SK-N-SH treated with all-trans-retinoic acid at 6 μM for 48 hours (cell line): Measurements from ENCODE around the gene PES1.

ENCODE experiments used
- ATAC-seq: fragments of 200-7000 bp; cut with Tn5 transposase; 3 replicates; pipeline ENCODE4 v1.9.1; 2020; ENCODE audit warnings: mild to moderate bottlenecking, moderate library complexity
- ARNTL ChIP-seq: fragments of 450-650 bp; formaldehyde crosslinking; IDR thresholded peaks from 2 replicates; pipeline ENCODE4 v1.5.0; 2020; ENCODE audit warnings: low read depth, mild to moderate bottlenecking, moderate library complexity, borderline replicate concordance
- BACH2 ChIP-seq: fragments of 250-450 bp; sonication (Bioruptor Pico); IDR thresholded peaks from 2 replicates; pipeline ENCODE4 v1.9.0; 2021; ENCODE audit warnings: mild to moderate bottlenecking, borderline replicate concordance
- CREB5 ChIP-seq: fragments of 250-450 bp; sonication (Bioruptor Pico); IDR thresholded peaks from 2 replicates; pipeline ENCODE4 v1.5.1; 2020; ENCODE audit warnings: low read depth, mild to moderate bottlenecking, moderate library complexity
- CSDC2 ChIP-seq: fragments of 250-450 bp; sonication (Bioruptor Pico); IDR thresholded peaks from 2 replicates; pipeline ENCODE4 v1.5.0; 2020; ENCODE audit warnings: mild to moderate bottlenecking, moderate library complexity
- CSRNP3 ChIP-seq: fragments of 250-450 bp; sonication (Bioruptor Pico); IDR thresholded peaks from 2 replicates; pipeline ENCODE4 v1.5.1; 2021; ENCODE audit warnings: mild to moderate bottlenecking, moderate library complexity
- ESRRG ChIP-seq: fragments of 250-450 bp; sonication (Bioruptor Pico); IDR thresholded peaks from 2 replicates; pipeline ENCODE4 v1.6.1; 2021; ENCODE audit warnings: mild to moderate bottlenecking
- GLIS3 ChIP-seq: fragments of 250-450 bp; sonication (Bioruptor Pico); IDR thresholded peaks from 2 replicates; pipeline ENCODE4 v1.5.0; 2020; ENCODE audit warnings: mild to moderate bottlenecking, moderate library complexity
- ISL1 ChIP-seq: fragments of 250-450 bp; sonication (Bioruptor Pico); IDR thresholded peaks from 2 replicates; pipeline ENCODE4 v2.1.2; 2022; ENCODE audit warnings: mild to moderate bottlenecking, moderate library complexity
- OSR1 ChIP-seq: fragments of 250-450 bp; sonication (Bioruptor Pico); IDR thresholded peaks from 2 replicates; pipeline ENCODE4 v1.8.0; 2022; ENCODE audit warnings: moderate library complexity, mild to moderate bottlenecking, inconsistent platforms
- PATZ1 ChIP-seq: fragments of 250-450 bp; sonication (Bioruptor Pico); IDR thresholded peaks from 2 replicates; pipeline ENCODE4 v1.8.0; 2020; ENCODE audit warnings: mild to moderate bottlenecking, moderate library complexity, borderline replicate concordance
- POU6F1 ChIP-seq: fragments of 250-450 bp; sonication (Bioruptor Pico); IDR thresholded peaks from 2 replicates; pipeline ENCODE4 v1.8.0; 2021; ENCODE audit warnings: low read depth, mild to moderate bottlenecking, moderate library complexity, borderline replicate concordance
- PPARA ChIP-seq: fragments of 250-450 bp; sonication (Bioruptor Pico); IDR thresholded peaks from 2 replicates; pipeline ENCODE4 v1.5.0; 2020; ENCODE audit warnings: mild to moderate bottlenecking, borderline replicate concordance
- RARB ChIP-seq: fragments of 250-450 bp; sonication (Bioruptor Pico); IDR thresholded peaks from 2 replicates; pipeline ENCODE4 v1.8.0; 2021; ENCODE audit warnings: mild to moderate bottlenecking, moderate library complexity
- SNAI2 ChIP-seq: fragments of 250-450 bp; sonication (Bioruptor Pico); IDR thresholded peaks from 2 replicates; pipeline ENCODE4 v1.5.0; 2020; ENCODE audit warnings: mild to moderate bottlenecking, moderate library complexity
- TCF4 ChIP-seq: fragments of 250-450 bp; sonication (Bioruptor Pico); IDR thresholded peaks from 2 replicates; pipeline ENCODE4 v1.8.0; 2021; ENCODE audit warnings: mild to moderate bottlenecking, moderate library complexity, borderline replicate concordance
- TOX ChIP-seq: fragments of 250-450 bp; sonication (Bioruptor Pico); IDR thresholded peaks from 2 replicates; pipeline ENCODE4 v1.8.0; 2021; ENCODE audit warnings: mild to moderate bottlenecking, moderate library complexity, borderline replicate concordance
- TSHZ2 ChIP-seq: fragments of 250-450 bp; sonication (Bioruptor Pico); IDR thresholded peaks from 2 replicates; pipeline ENCODE4 v1.5.0; 2020; ENCODE audit warnings: mild to moderate bottlenecking, moderate library complexity
- ZC3H10 ChIP-seq: fragments of 250-450 bp; sonication (Bioruptor Pico); IDR thresholded peaks from 2 replicates; pipeline ENCODE4 v1.5.1; 2021; ENCODE audit warnings: mild to moderate bottlenecking, moderate library complexity
- ZFP3 ChIP-seq: fragments of 250-450 bp; sonication (Bioruptor Pico); IDR thresholded peaks from 2 replicates; pipeline ENCODE4 v1.5.0; 2020; ENCODE audit warnings: mild to moderate bottlenecking, moderate library complexity
- ZFP30 ChIP-seq: fragments of 450-650 bp; formaldehyde crosslinking; IDR thresholded peaks from 2 replicates; pipeline ENCODE4 v1.5.0; 2022; ENCODE audit warnings: mild to moderate bottlenecking, moderate library complexity
- ZNF565 ChIP-seq: fragments of 450-650 bp; formaldehyde crosslinking; conservative IDR thresholded peaks from 2 replicates; pipeline ENCODE4 v1.5.0; 2020; ENCODE audit warnings: low read depth, mild to moderate bottlenecking, moderate library complexity
- ZNF70 ChIP-seq: fragments of 450-650 bp; formaldehyde crosslinking; IDR thresholded peaks from 2 replicates; pipeline ENCODE4 v1.5.0; 2020; ENCODE audit warnings: mild to moderate bottlenecking, moderate library complexity
- ZNF8 ChIP-seq: fragments of 450-650 bp; formaldehyde crosslinking; IDR thresholded peaks from 2 replicates; pipeline ENCODE4 v1.5.0; 2020; ENCODE audit warnings: mild to moderate bottlenecking, moderate library complexity

The PES1 gene

GRCh38 chr22:30559889-30560288 lies 31.8 kb downstream of the PES1 start:
- no peak for TF ChIP-seq CSRNP3 (CRISPR knock-in tag)
- TF ChIP-seq POU6F1 (CRISPR knock-in tag): no peak
- TF ChIP-seq ARNTL (CRISPR knock-in tag): no peak
- ATAC-seq: no peak

GRCh38 chr22:30557243-30557642 lies 34.5 kb downstream of the PES1 start:
- TF ChIP-seq TOX (CRISPR knock-in tag) (no peak), ZFP30 (CRISPR knock-in tag) (no peak), ZNF70 (CRISPR knock-in tag) (no peak), ISL1 (CRISPR knock-in tag) (no peak), CSRNP3 (CRISPR knock-in tag) (no peak), TSHZ2 (no peak), PATZ1 (CRISPR knock-in tag) (no peak), PPARA (CRISPR knock-in tag) (no peak), SNAI2 (CRISPR knock-in tag) (no peak), ZFP3 (no peak), TCF4 (CRISPR knock-in tag) (no peak), OSR1 (CRISPR knock-in tag) (no peak), BACH2 (CRISPR knock-in tag) (no peak), ZC3H10 (CRISPR knock-in tag) (no peak), ESRRG (no peak), GLIS3 (CRISPR knock-in tag) (no peak), CREB5 (CRISPR knock-in tag) (no peak), CSDC2 (CRISPR knock-in tag) (no peak), RARB (no peak)
- TF ChIP-seq, all 23 proteins: peak for 0
- no peak for ATAC-seq

GRCh38 chr22:30556388-30556787 lies 35.3 kb downstream of the PES1 start:
- ATAC-seq: peak; percentile 33; the same call in 2 of the 3 replicates
- TF ChIP-seq TCF4 (CRISPR knock-in tag): no peak
- TF ChIP-seq BACH2 (CRISPR knock-in tag): no peak
- TF ChIP-seq PATZ1 (CRISPR knock-in tag): no peak
- no peak for TF ChIP-seq ZNF565 (CRISPR knock-in tag)
- no peak for TF ChIP-seq CREB5 (CRISPR knock-in tag)
- no peak for TF ChIP-seq ZNF8 (CRISPR knock-in tag)
- TF ChIP-seq ARNTL (CRISPR knock-in tag): no peak
- TF ChIP-seq ZNF70 (CRISPR knock-in tag): no peak
- no peak for TF ChIP-seq RARB
- no peak for TF ChIP-seq POU6F1 (CRISPR knock-in tag)
